HFFc6 (cell line): ENCODE data around the gene PKN1. TPM values are rescaled to one million over a fixed set of nuclear protein-coding genes. Genes with fewer than 3 reads are reported as not detected.
A peak's percentile ranks its signal among the peaks of the same experiment; 100 is the strongest.

Experiments used
- DNase-seq: peaks from one replicate; pipeline ENCODE4 v3.0.0-alpha.2; 2018
- H3K27ac Mint-ChIP-seq: 2 replicates; pipeline ENCODE4 v1.8.0; 2020; ENCODE audit warnings: mild to moderate bottlenecking, mixed read lengths
- H3K27me3 Mint-ChIP-seq: 2 replicates; pipeline ENCODE4 v1.8.0; 2021; ENCODE audit warnings: mild to moderate bottlenecking, moderate library complexity, mixed read lengths; ENCODE audit not compliant: insufficient read depth
- H3K36me3 Mint-ChIP-seq: 2 replicates; pipeline ENCODE4 v1.8.0; 2021; ENCODE audit warnings: low read depth, mixed read lengths
- H3K4me1 Mint-ChIP-seq: 2 replicates; pipeline ENCODE4 v1.8.0; 2020; ENCODE audit warnings: low read depth, mixed read lengths
- H3K4me3 Mint-ChIP-seq: 2 replicates; pipeline ENCODE4 v1.8.0; 2020; ENCODE audit warnings: mild to moderate bottlenecking, moderate library complexity, mixed read lengths
- H3K9me3 Mint-ChIP-seq: 2 replicates; pipeline ENCODE4 v1.8.0; 2020; ENCODE audit warnings: mild to moderate bottlenecking, mixed read lengths
- CTCF ChIP-seq: fragments of 200-600 bp; sonication (generic); IDR thresholded peaks from 2 replicates; pipeline ENCODE4 v1.5.0; 2021; ENCODE audit warnings: antibody characterized with exemption, mild to moderate bottlenecking
- total RNA-seq, 6 experiments: library from RNA; stranded (reverse); fragmentation: NEBNext Ultra II Directional; extraction: Animal tissue kit (Norgen Biotek cat#: 25700); gene quantifications; 2 replicates in 1 of 6; 3 replicates in 5 of 6; pipeline ENCODE4 v1.2.3, GENCODE V29; 2021

The PKN1 gene
- total RNA-seq, 6 experiments from 2014 or later, result 132 to 173 (median 149) TPM

- Mint-ChIP-seq H3K4me1 (peaks cover 24% of the 10 kb centered on the region), H3K9me3 (no peaks in the 10 kb centered on the region), H3K27ac (peak overlapping the region; percentile 36), H3K27me3 (peaks cover 22% of the 10 kb centered on the region), H3K4me3 (peak overlapping the region; percentile 59; the same call in 1 of the 2 replicates), H3K36me3 (peaks cover under 1% of the 10 kb centered on the region; the same call in 1 of the 2 replicates)
- TF ChIP-seq CTCF, result no peak
- no peak for DNase-seq
Measured at GRCh38 chr19:14473978-14474578, 41.0 kb downstream of the PKN1 start.

- no peak for TF ChIP-seq CTCF
- Mint-ChIP-seq H3K4me1 (peaks cover 24% of the 10 kb centered on the region), H3K9me3 (no peaks in the 10 kb centered on the region), H3K27me3 (peaks cover 22% of the 10 kb centered on the region), H3K4me3 (peak overlapping the region; percentile 59; the same call in 1 of the 2 replicates), H3K27ac (peak overlapping the region; percentile 36), H3K36me3 (no peaks in the 10 kb centered on the region; the same call in 1 of the 2 replicates)
- no peak for DNase-seq
Measured at GRCh38 chr19:14474827-14475226, 41.7 kb downstream of the PKN1 start.

- peak; percentile 72 for TF ChIP-seq CTCF
- no peaks in the 10 kb centered on the region; the same call in 1 of the 2 replicates for H3K36me3 Mint-ChIP-seq
- H3K27ac Mint-ChIP-seq, result peak within 1 kb of the TSS; percentile 41
Measured at GRCh38 chr19:14475251-14476073, 42.4 kb downstream of the PKN1 start, which contains the start of gene PTGER1. Gene PTGER1 (minus strand): TSS chr19:14475354. CDS start chr19:14474320, 1,034 bp downstream.

GRCh38 chr19:14476327-14476672 lies 43.2 kb downstream of the PKN1 start:
- Mint-ChIP-seq H3K9me3 (no peaks in the 10 kb centered on the region), H3K27me3 (peaks cover 22% of the 10 kb centered on the region), H3K27ac (peak overlapping the region; percentile 41), H3K4me3 (no peak overlapping the region), H3K36me3 (no peaks in the 10 kb centered on the region; the same call in 1 of the 2 replicates), H3K4me1 (peaks cover 24% of the 10 kb centered on the region)
- no peak for TF ChIP-seq CTCF
- no peak for DNase-seq

More at GRCh38 chr19:14475251-14476073, 42.4 kb downstream of the PKN1 start, which contains the start of gene PTGER1:
- Mint-ChIP-seq H3K9me3 (no peaks in the 10 kb centered on the region), H3K27me3 (peaks cover 22% of the 10 kb centered on the region), H3K4me3 (peak within 1 kb of the TSS; percentile 59; the same call in 1 of the 2 replicates), H3K4me1 (peaks cover 24% of the 10 kb centered on the region)
- DNase-seq, result no peak

- DNase-seq, result peak; percentile 29
Measured at GRCh38 chr19:14476673-14477401, 43.7 kb downstream of the PKN1 start.

More at GRCh38 chr19:14476673-14477401, 43.7 kb downstream of the PKN1 start:
- Mint-ChIP-seq H3K4me3 (no peak overlapping the region), H3K36me3 (peaks cover 2% of the 10 kb centered on the region), H3K27me3 (peaks cover 20% of the 10 kb centered on the region), H3K4me1 (peaks cover 26% of the 10 kb centered on the region), H3K27ac (peak overlapping the region; percentile 41), H3K9me3 (no peaks in the 10 kb centered on the region)
- TF ChIP-seq CTCF, result no peak
